Retinal pigment epithelial cell (primary cell): Measurements from ENCODE around the gene ETFA.

Source experiments
- DNase-seq: peaks from one replicate; pipeline ENCODE4 v3.0.0-alpha.2; 2010; ENCODE audit warnings: low read depth
- H3K4me3 ChIP-seq: 2 replicates; pipeline ENCODE4 v1.5.1; 2011; ENCODE audit warnings: mild to moderate bottlenecking, low read length, control low read depth, moderate library complexity
- TF ChIP-seq, protein P1 (sequence below): conservative IDR thresholded peaks from 2 replicates; pipeline ENCODE4 v1.5.1; 2011; ENCODE audit warnings: low read depth, low read length, control low read depth, inconsistent platforms

The ETFA gene

DNA sequence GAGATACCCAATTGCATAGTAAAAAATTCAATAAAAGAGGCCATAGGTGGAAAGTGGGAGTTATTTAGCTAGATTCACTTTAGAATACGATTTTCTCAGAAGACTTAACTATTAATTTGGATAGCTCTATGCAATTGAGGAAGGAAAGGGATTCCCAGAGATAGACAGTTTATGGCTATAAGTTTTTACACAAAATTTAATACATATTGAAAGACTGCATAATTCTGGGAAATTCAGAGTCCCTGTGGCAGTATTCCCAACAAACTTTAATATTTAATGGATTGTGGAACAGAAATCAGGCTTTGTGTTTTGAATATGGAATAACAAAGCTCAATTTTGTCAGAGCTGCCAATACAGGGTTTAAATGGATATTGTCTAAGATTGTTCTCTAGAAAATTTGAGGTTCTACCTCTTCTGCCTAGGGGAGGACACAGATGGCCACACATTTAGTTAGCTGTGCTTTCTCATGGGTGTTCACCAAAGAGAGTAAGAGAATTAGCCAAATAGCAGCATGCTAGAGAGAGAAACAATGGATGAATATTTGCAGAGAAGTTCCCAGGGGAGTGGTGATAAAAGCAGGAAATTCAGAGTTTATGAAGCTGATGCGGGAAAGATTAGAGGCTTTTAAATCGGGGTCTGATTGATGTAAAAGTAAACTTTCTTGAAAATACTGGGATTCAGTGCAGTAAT lies 33.8 kb upstream of the ETFA start:
- H3K4me3 ChIP-seq = no peak overlapping the region
- TF ChIP-seq, protein P1, sequence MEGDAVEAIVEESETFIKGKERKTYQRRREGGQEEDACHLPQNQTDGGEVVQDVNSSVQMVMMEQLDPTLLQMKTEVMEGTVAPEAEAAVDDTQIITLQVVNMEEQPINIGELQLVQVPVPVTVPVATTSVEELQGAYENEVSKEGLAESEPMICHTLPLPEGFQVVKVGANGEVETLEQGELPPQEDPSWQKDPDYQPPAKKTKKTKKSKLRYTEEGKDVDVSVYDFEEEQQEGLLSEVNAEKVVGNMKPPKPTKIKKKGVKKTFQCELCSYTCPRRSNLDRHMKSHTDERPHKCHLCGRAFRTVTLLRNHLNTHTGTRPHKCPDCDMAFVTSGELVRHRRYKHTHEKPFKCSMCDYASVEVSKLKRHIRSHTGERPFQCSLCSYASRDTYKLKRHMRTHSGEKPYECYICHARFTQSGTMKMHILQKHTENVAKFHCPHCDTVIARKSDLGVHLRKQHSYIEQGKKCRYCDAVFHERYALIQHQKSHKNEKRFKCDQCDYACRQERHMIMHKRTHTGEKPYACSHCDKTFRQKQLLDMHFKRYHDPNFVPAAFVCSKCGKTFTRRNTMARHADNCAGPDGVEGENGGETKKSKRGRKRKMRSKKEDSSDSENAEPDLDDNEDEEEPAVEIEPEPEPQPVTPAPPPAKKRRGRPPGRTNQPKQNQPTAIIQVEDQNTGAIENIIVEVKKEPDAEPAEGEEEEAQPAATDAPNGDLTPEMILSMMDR = no peak
- DNase-seq = no peak

GRCh38 chr15:76343313-76343996 lies 32.2 kb upstream of the ETFA start:
- TF ChIP-seq, protein P1 = no peak
- DNase-seq = no peak
- H3K4me3 ChIP-seq = no peak overlapping the region

DNA sequence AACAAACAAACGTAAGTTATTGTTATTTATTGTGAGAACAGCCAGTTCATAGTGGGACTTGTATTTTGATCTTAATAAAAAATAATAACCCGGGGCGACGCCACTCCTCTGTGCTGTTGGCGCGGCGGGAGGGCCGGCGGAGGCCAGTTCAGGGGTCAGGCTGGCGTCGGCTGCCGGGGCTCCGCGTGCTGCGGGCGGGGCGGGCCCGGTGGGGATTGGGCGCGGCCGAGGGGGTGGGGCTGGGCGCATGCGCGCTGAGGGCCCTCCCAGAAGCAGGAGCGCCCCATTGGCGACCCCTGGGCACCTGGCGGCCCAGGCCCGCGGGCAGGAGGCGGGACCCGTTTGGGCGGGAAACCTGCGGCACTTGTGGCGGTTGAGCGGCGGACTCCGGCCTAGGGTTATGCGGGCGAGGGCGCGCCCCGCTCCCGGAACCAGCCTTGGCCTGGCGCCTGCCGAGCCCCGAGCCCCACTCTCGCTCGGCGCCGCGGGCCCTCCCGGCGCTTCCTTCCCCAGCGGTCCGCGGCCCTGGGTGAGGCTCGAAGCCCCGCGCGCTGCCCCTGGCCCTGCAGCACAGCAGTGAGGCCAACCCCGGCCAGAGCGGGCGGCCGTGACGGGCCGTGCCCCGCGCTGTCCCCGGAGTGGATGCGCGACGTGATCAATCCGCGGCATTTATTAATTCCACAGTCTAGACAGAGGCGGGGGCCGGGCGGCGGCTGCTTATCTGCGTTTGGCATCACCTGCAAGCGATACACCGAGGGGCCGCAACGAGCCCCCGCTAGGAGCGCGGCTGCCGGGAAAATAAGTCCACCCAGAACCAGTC lies 31.3 kb upstream of the ETFA start:
- TF ChIP-seq, protein P1 = no peak
- DNase-seq = no peak
- no peak overlapping the region for H3K4me3 ChIP-seq

DNA sequence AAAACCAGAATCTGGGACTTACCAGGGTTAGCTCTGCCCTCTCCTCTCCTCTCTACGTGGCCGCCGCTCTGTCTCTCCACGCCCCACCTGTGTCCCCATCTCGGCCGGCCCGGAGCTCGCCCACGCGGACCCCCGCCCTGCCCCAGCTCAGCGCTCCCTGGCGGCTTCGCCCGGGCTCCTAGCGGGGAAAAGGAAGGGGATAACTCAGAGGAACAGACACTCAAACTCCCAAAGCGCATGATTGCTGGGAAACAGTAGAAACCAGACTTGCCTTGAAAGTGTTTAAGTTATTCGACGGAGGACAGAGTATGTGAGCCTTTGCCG lies 30.8 kb upstream of the ETFA start:
- H3K4me3 ChIP-seq = no peak overlapping the region
- TF ChIP-seq, protein P1 = no peak
- DNase-seq = no peak

- H3K4me3 ChIP-seq = no peak overlapping the region
- TF ChIP-seq, protein P1 = no peak
- DNase-seq = no peak
Measured at GRCh38 chr15:76341366-76342057, 30.2 kb upstream of the ETFA start.

DNA sequence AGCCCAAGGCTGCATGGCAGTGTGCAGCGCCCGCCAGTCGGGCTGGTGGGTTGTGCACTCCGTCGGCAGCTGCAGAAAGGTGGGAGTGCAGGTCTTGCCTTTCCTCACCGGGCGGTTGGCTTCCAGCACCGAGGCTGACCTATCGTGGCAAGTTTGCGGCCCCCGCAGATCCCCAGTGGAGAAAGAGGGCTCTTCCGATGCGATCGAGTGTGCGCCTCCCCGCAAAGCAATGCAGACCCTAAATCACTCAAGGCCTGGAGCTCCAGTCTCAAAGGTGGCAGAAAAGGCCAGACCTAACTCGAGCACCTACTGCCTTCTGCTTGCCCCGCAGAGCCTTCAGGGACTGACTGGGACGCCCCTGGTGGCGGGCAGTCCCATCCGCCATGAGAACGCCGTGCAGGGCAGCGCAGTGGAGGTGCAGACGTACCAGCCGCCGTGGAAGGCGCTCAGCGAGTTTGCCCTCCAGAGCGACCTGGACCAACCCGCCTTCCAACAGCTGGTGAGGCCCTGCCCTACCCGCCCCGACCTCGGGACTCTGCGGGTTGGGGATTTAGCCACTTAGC lies 29.6 kb upstream of the ETFA start:
- no peak for DNase-seq
- no peak overlapping the region for H3K4me3 ChIP-seq
- TF ChIP-seq, protein P1 = peak; percentile 37
